ENCODE data around the gene L3MBTL3. TPM values are rescaled to one million over a fixed set of nuclear protein-coding genes. Genes with fewer than 3 reads are reported as not detected.

L3MBTL3 gene
- total RNA-seq, 1 donor from 2014 or later, result 9.5 TPM

DNA sequence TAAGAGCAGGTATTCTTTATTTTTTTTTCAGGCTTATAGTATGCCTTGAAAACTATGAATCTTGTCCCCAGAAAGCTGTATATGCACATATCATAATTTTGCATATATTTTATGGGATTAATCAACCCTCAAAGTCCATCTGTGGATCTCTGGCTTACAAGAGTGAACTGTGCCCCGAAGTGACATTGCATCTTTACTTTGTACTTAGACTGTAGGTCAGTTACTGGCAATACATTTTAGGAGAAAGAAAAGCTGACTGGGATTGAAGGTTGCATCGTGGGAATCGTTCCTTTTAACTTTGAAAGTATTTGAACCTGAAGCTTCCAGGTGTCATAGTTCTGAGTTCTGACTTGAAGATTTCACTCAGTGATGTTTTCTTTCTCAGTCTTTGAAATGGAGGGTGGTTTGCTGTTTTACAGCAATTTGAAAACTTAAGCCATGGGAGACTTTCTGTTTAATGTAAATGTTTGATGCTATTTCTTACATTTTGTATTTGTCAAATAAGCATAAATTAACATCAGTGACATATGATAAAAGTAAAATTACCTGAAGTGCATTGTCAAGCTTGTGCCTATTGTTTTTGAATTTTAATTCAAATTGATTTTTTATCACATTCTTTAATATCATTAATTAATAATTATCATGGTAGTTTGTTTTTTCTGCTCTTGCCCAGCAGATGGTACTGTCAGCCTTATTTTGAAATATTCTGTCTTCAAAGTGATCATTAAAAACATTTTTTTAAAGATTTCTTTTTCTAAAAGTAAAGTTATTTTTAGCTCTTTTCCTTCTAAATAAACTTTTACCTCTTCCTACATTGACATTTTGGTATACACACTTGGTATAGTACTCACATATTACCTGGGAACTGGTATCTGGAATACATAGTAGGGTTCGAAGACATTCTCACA is 29.0 kb downstream of the L3MBTL3 start:
- no peaks in the 10 kb centered on the region for H3K36me3 ChIP-seq (ENCODE audit: control insufficient read depth, insufficient read depth, low read length)
- DNase-seq (ENCODE audit: low read depth), result no peak
- H3K4me3 ChIP-seq (ENCODE audit: low read depth, low read length), result no peak overlapping the region
- TF ChIP-seq, protein P1, sequence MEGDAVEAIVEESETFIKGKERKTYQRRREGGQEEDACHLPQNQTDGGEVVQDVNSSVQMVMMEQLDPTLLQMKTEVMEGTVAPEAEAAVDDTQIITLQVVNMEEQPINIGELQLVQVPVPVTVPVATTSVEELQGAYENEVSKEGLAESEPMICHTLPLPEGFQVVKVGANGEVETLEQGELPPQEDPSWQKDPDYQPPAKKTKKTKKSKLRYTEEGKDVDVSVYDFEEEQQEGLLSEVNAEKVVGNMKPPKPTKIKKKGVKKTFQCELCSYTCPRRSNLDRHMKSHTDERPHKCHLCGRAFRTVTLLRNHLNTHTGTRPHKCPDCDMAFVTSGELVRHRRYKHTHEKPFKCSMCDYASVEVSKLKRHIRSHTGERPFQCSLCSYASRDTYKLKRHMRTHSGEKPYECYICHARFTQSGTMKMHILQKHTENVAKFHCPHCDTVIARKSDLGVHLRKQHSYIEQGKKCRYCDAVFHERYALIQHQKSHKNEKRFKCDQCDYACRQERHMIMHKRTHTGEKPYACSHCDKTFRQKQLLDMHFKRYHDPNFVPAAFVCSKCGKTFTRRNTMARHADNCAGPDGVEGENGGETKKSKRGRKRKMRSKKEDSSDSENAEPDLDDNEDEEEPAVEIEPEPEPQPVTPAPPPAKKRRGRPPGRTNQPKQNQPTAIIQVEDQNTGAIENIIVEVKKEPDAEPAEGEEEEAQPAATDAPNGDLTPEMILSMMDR (IDR thresholded peaks at IDR 0.05; ENCODE audit: insufficient read depth, low read length, poor library complexity, severe bottlenecking), result no peak
- no peaks in the 10 kb centered on the region for H3K27me3 ChIP-seq (ENCODE audit: control insufficient read depth, insufficient read depth, low read length)

DNA sequence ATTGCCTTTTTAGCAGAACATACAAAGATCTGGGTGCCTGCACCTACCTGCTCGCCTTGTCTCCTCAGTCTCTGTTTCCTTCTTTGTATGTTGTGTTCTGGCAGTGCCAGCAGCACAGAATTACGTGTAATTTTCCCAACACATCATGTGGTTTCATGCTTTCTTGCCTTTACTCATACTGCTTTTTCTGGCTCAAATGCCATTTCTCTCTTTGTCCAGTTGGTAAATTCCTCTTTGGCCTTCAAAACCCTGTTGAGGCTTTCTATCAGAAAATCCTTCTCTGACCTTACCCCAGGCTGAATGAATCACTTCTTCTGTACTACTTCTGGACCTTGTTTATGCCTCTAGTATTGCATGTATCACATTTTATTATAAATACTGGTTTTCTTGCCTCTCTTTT is 31.8 kb downstream of the L3MBTL3 start:
- H3K36me3 ChIP-seq (ENCODE audit: control insufficient read depth, insufficient read depth, low read length), result no peaks in the 10 kb centered on the region
- no peak overlapping the region for H3K4me3 ChIP-seq (ENCODE audit: low read depth, low read length)
- H3K27me3 ChIP-seq (ENCODE audit: control insufficient read depth, insufficient read depth, low read length), result no peaks in the 10 kb centered on the region
- DNase-seq (ENCODE audit: low read depth), result no peak
- TF ChIP-seq, protein P1 (IDR thresholded peaks at IDR 0.05; ENCODE audit: insufficient read depth, low read length, poor library complexity, severe bottlenecking), result no peak

DNA sequence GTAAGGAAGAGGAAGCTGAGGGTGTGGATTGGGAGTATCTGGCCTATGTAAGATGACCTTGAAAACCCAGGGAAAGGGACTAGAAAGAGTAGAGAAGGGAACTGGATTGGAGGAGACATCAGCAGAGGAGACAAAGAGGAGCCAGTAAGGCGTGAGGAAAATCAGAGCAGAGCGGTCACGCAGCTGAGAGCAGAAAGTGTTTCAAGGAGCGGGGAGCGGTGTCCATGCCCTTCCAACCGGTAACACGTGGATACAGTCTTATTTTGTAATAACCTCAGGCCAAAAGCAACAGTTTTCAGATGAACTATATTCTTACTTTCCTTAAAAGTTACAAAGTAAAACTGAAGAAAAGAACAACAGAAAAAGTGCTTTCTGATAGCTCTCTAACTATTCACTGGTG is 36.3 kb downstream of the L3MBTL3 start:
- Histone ChIP-seq H3K4me3 (ENCODE audit: low read depth, low read length) (no peak overlapping the region), H3K27me3 (ENCODE audit: control insufficient read depth, insufficient read depth, low read length) (no peaks in the 10 kb centered on the region), H3K36me3 (ENCODE audit: control insufficient read depth, insufficient read depth, low read length) (no peaks in the 10 kb centered on the region)
- DNase-seq (ENCODE audit: low read depth), result no peak
- TF ChIP-seq, protein P1 (IDR thresholded peaks at IDR 0.05; ENCODE audit: insufficient read depth, low read length, poor library complexity, severe bottlenecking), result no peak

DNA sequence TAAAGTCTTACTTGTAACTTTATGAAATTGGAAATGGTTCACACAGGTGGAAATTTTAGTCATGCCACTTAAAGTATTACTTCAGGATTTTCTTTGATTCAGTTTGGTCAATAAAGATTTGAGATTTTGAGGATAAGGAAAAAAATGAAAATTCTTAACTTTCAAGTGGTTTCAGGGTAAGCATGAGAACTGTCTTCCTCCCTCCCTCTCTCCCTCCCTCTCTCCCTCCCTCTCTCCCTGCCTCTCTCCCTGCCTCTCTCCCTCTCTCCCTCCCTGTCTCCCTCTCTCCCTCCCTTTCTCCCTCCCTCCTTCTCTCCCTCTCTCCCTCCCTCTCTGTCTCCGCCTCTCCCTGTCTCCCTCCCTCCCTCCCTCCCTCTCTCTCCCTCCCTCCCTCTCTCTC is 36.9 kb downstream of the L3MBTL3 start:
- H3K27me3 ChIP-seq (ENCODE audit: control insufficient read depth, insufficient read depth, low read length), result no peaks in the 10 kb centered on the region
- TF ChIP-seq, protein P1 (IDR thresholded peaks at IDR 0.05; ENCODE audit: insufficient read depth, low read length, poor library complexity, severe bottlenecking), result no peak
- no peak for DNase-seq (ENCODE audit: low read depth)
- no peaks in the 10 kb centered on the region for H3K36me3 ChIP-seq (ENCODE audit: control insufficient read depth, insufficient read depth, low read length)
- H3K4me3 ChIP-seq (ENCODE audit: low read depth, low read length), result no peak overlapping the region

DNA sequence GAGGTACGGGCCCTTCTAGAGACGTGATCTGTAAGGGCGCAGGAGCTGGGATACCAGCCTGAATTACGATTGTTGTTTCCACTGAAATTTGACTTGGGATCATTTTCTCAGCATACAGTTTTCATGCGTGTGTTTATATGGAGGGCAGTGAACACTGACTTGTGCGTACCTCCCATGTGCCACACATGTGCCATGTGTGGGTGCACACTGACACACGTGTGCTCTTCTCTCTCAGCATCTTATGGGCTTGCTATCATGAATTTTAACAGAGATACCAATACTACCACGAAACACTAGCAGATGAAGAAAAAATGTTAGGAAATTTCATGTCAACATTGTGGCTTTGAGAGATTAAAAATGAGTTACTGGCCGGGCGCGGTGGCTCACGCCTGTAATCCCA is 39.1 kb downstream of the L3MBTL3 start:
- Histone ChIP-seq H3K4me3 (ENCODE audit: low read depth, low read length) (no peak overlapping the region), H3K36me3 (ENCODE audit: control insufficient read depth, insufficient read depth, low read length) (no peaks in the 10 kb centered on the region), H3K27me3 (ENCODE audit: control insufficient read depth, insufficient read depth, low read length) (no peaks in the 10 kb centered on the region)
- TF ChIP-seq, protein P1 (IDR thresholded peaks at IDR 0.05; ENCODE audit: insufficient read depth, low read length, poor library complexity, severe bottlenecking), result no peak
- DNase-seq (ENCODE audit: low read depth), result no peak

DNA sequence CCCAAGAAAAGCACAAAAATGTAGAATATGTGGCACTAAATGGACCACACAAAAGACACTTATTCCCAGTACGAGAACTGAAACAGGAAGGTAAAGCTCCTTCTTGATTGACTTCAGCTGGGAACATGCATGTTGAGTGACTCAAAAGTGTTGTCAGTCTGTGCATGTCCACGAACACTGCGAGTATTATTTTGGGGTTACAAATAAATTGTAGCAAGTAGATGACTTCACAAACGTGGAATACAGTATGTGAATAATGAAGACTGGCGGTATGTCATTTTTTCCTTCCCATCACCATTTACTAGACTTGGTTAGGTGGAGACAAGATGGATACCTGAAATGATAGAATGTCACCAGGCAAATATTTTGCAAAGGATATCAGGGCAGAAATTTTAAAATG is 45.4 kb downstream of the L3MBTL3 start:
- DNase-seq (ENCODE audit: low read depth), result no peak
- H3K27me3 ChIP-seq (ENCODE audit: control insufficient read depth, insufficient read depth, low read length), result no peaks in the 10 kb centered on the region
- H3K4me3 ChIP-seq (ENCODE audit: low read depth, low read length), result no peak overlapping the region
- H3K36me3 ChIP-seq (ENCODE audit: control insufficient read depth, insufficient read depth, low read length), result no peaks in the 10 kb centered on the region
- TF ChIP-seq, protein P1 (IDR thresholded peaks at IDR 0.05; ENCODE audit: insufficient read depth, low read length, poor library complexity, severe bottlenecking), result no peak
